SK-N-SH (cell line): Measurements from ENCODE around the gene NSUN5. TPM values are rescaled to one million over a fixed set of nuclear protein-coding genes. Genes with fewer than 3 reads are reported as not detected.

Experiments
- CTCF ChIA-PET: fragments of 300-600, 350-600 bp; formaldehyde crosslinking; extraction: SDS; loops from one replicate; lab custom pipeline; 2021; lab: Yijun Ruan, JAX
- POLR2A ChIA-PET: fragments of 350-600 bp; sonication (Branson Sonifier 250); formaldehyde crosslinking; extraction: SDS; loops from one replicate; lab custom pipeline; 2020; ENCODE audit warnings: antibody characterized with exemption, inconsistent platforms; lab: Yijun Ruan, JAX
- DNase-seq: peaks from one replicate; pipeline ENCODE4 v3.0.0; 2012
- H2AFZ ChIP-seq: fragments of 200-600 bp; sonication (generic); 2 replicates; pipeline ENCODE4 v1.8.1; 2016; ENCODE audit warnings: antibody characterized with exemption, mild to moderate bottlenecking, low read depth
- H3F3A ChIP-seq: fragments of 200-600 bp; sonication (generic); replicated peaks from 2 replicates; pipeline ENCODE3; 2016; ENCODE audit warnings: antibody characterized with exemption, mild to moderate bottlenecking; ENCODE audit not compliant: insufficient read depth
- H3K27ac ChIP-seq, 2 experiments: fragments of 200-500 bp in 1 of 2; fragments of 200-600 bp in 1 of 2; sonication (Bioruptor generic) in 1 of 2; sonication (generic), shearing (Covaris generic) in 1 of 2; 2 replicates each; pipeline versions ENCODE4 v1.5.1 to v1.6.1; 2014 to 2016; ENCODE audit warnings: low read depth in 2 of 2, inconsistent platforms in 1 of 2, low read length in 1 of 2, mild to moderate bottlenecking in 1 of 2, mixed read lengths in 1 of 2
- H3K27me3 ChIP-seq: fragments of 200-600 bp; sonication (generic), shearing (Covaris generic); 2 replicates; pipeline ENCODE4 v1.6.1; 2016; ENCODE audit warnings: mixed run types; ENCODE audit not compliant: insufficient read depth
- H3K36me3 ChIP-seq, 2 experiments: fragments of 200-500 bp in 1 of 2; fragments of 200-600 bp in 1 of 2; sonication (Bioruptor generic) in 1 of 2; sonication (generic) in 1 of 2; replicated peaks in 1 of 2; 2 replicates each; pipeline versions ENCODE3 to v1.5.1; 2014 to 2016; ENCODE audit warnings: low read length in 1 of 2, mild to moderate bottlenecking in 1 of 2; ENCODE audit not compliant: insufficient read depth in 2 of 2, control insufficient read depth in 1 of 2
- H3K4me1 ChIP-seq, 2 experiments: fragments of 200-500 bp in 1 of 2; fragments of 200-600 bp in 1 of 2; sonication (Bioruptor generic) in 1 of 2; sonication (generic), shearing (Covaris generic) in 1 of 2; 2 replicates each; pipeline versions ENCODE4 v1.5.1 to v1.6.1; 2014 to 2016; ENCODE audit warnings: low read depth in 1 of 2, low read length in 1 of 2, mixed run types in 1 of 2; ENCODE audit not compliant: insufficient read depth in 2 of 2, control insufficient read depth in 1 of 2
- H3K4me2 ChIP-seq: fragments of 200-600 bp; sonication (generic), shearing (Covaris generic); 2 replicates; pipeline ENCODE4 v1.6.1; 2017; ENCODE audit warnings: mixed run types
- H3K4me3 ChIP-seq, 2 experiments: fragments of 200-500 bp in 1 of 2; fragments of 200-600 bp in 1 of 2; sonication (Bioruptor generic) in 1 of 2; sonication (generic), shearing (Covaris generic) in 1 of 2; 2 replicates each; pipeline versions ENCODE4 v1.5.1 to v1.8.1; 2014 to 2016; ENCODE audit warnings: low read depth in 2 of 2, inconsistent platforms in 1 of 2, low read length in 1 of 2, mild to moderate bottlenecking in 1 of 2, mixed read lengths in 1 of 2, moderate library complexity in 1 of 2
- H3K79me2 ChIP-seq: fragments of 200-600 bp; sonication (generic); 2 replicates; pipeline ENCODE4 v1.8.1; 2017; ENCODE audit warnings: mild to moderate bottlenecking; ENCODE audit not compliant: insufficient read depth
- H3K9ac ChIP-seq: fragments of 200-600 bp; sonication (generic); 2 replicates; pipeline ENCODE4 v1.6.1; 2017; ENCODE audit warnings: mixed run types
- H3K9me2 ChIP-seq: fragments of 200-600 bp; sonication (generic); 2 replicates; pipeline ENCODE4 v1.6.1; 2017; ENCODE audit warnings: mixed run types
- H3K9me3 ChIP-seq: fragments of 200-600 bp; sonication (generic); 2 replicates; pipeline ENCODE4 v1.6.1; 2017; ENCODE audit warnings: mixed run types, mild to moderate bottlenecking, moderate library complexity
- H4K20me1 ChIP-seq: fragments of 200-600 bp; sonication (generic); 2 replicates; pipeline ENCODE4 v1.6.1; 2017; ENCODE audit warnings: mild to moderate bottlenecking, mixed run types; ENCODE audit not compliant: insufficient read depth
- FOSL2 ChIP-seq: IDR thresholded peaks from 2 replicates; pipeline ENCODE4 v1.4.0; 2012; ENCODE audit warnings: low read depth, mild to moderate bottlenecking, moderate library complexity, borderline replicate concordance
- FOXM1 ChIP-seq: IDR thresholded peaks from 2 replicates; pipeline ENCODE4 v1.4.0; 2012; ENCODE audit warnings: low read depth, mild to moderate bottlenecking
- GABPA ChIP-seq: IDR thresholded peaks from 2 replicates; pipeline ENCODE4 v1.4.0; 2012; ENCODE audit warnings: low read depth, mild to moderate bottlenecking
- IRF3 ChIP-seq: fragments of 150-350 bp; IDR thresholded peaks from 2 replicates; pipeline ENCODE4 v1.6.1; 2016; ENCODE audit warnings: mild to moderate bottlenecking, low read depth, low read length
- MEF2A ChIP-seq: IDR thresholded peaks from 2 replicates; pipeline ENCODE4 v1.4.0; 2012; ENCODE audit warnings: low read depth, borderline replicate concordance
- MXI1 ChIP-seq: IDR thresholded peaks from 2 replicates; pipeline ENCODE4 v1.6.1; 2012; ENCODE audit warnings: mild to moderate bottlenecking, low read depth, low read length, improper control_type of control experiment
- NRF1 ChIP-seq: IDR thresholded peaks from 2 replicates; pipeline ENCODE4 v1.6.1; 2012; ENCODE audit warnings: low read depth, mild to moderate bottlenecking, low read length
- POLR2AphosphoS5 ChIP-seq: IDR thresholded peaks from 2 replicates; pipeline ENCODE4 v1.6.1; 2012; ENCODE audit warnings: low read depth, low read length
- RXRA ChIP-seq: IDR thresholded peaks from 2 replicates; pipeline ENCODE4 v1.4.0; 2012; ENCODE audit warnings: low read depth, mild to moderate bottlenecking, borderline replicate concordance
- TAF1 ChIP-seq: IDR thresholded peaks from 2 replicates; pipeline ENCODE4 v1.6.1; 2012; ENCODE audit warnings: low read depth, mild to moderate bottlenecking, low read length, moderate library complexity, borderline replicate concordance
- USF1 ChIP-seq: IDR thresholded peaks from 2 replicates; pipeline ENCODE4 v1.4.0; 2012; ENCODE audit warnings: low read depth, borderline replicate concordance
- USF2 ChIP-seq: fragments of 150-350 bp; IDR thresholded peaks from 2 replicates; pipeline ENCODE4 v1.6.1; 2017; ENCODE audit warnings: antibody characterized with exemption, low read length, low read depth, borderline replicate concordance
- WGBS: methylation state at CpG from one replicate; pipeline ENCODE4 v1.1.6; 2017; ENCODE audit warnings: low lambda C conversion rate; 5-methylcytosine and 5-hydroxymethylcytosine counted together
- polyA plus RNA-seq, 3 experiments: library from polyadenylated mRNA; depleted of rRNA; stranded (reverse); fragments of >200 nt; gene quantifications; 2 replicates each; pipeline ENCODE4 v1.2.3, GENCODE V29; 2012

Gene NSUN5
- polyA plus RNA-seq, 1 of the 3 experiments (the other 2 are of a cell fraction): 59.2 TPM

DNA sequence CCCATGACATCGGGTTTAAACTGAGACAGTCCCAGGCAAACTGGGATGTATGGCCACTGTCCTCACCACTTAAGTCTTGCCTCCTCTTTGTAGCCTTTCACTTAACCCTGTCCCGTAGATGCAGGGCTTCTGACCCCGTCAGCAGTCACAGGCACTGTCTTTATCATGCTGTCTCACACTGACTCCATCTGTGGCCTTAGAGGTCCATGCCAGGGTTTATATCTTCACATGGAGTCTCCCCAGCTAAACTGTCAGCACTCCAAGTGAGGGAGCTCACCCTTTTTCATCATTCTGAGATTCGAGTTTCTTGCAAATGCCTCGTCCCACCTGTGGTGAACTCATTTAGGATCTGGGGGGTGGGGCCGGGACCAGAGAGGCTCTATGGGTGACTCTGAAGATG, 22.1 kb upstream of the NSUN5 start (continued):
- no peak for TF ChIP-seq USF2
- TF ChIP-seq MXI1: no peak
- TF ChIP-seq NRF1: no peak
- no peak for TF ChIP-seq GABPA
- TF ChIP-seq POLR2AphosphoS5: no peak
- TF ChIP-seq FOSL2: no peak
- no peak for TF ChIP-seq RXRA
- TF ChIP-seq FOXM1: no peak

- TF ChIP-seq POLR2AphosphoS5 (no peak), IRF3 (no peak), TAF1 (no peak), USF2 (no peak), MEF2A (no peak), USF1 (no peak)
- Histone ChIP-seq H3K9me3 (no peaks in the 10 kb centered on the region), H3K36me3 (no peaks in the 10 kb centered on the region), H3K9me2 (no peaks in the 10 kb centered on the region), H3K79me2 (no peaks in the 10 kb centered on the region), H3F3A (no peaks in the 10 kb centered on the region), H3K4me1 (no peaks in the 10 kb centered on the region), H4K20me1 (no peaks in the 10 kb centered on the region), H2AFZ (no peak overlapping the region), H3K27me3 (peaks cover 17% of the 10 kb centered on the region; the same call in 1 of the 2 replicates), H3K9ac (no peak overlapping the region), H3K4me3 (no peak overlapping the region), H3K27ac (no peak overlapping the region), H3K4me2 (no peak overlapping the region)
- 70% methylated on average over 11 of the region's 11 CpGs for WGBS
- ChIA-PET POLR2A (no interaction called here), CTCF (interaction anchor here (2.6 kb wide), 1 partner anchor 121 kb away, joined by 12 read pairs; no protein-coding TSS in a partner anchor)
- peak; percentile 35 for DNase-seq
Measured at GRCh38 chr7:73329861-73330581, 21.4 kb upstream of the NSUN5 start.
